NCI-H345 (cell line): ENCODE data around the gene ACTC1.
A peak's percentile ranks its signal among the peaks of the same experiment; 100 is the strongest.

Experiments used
- DNase-seq: peaks from one replicate; lab custom pipeline; 2025; lab: John Stamatoyannopoulos, UW

Gene ACTC1

GRCh38 chr15:34757262-34757661 is 38.1 kb downstream of the ACTC1 start:
- no peak for DNase-seq

GRCh38 chr15:34755419-34755773 is 40.0 kb downstream of the ACTC1 start:
- no peak for DNase-seq

- peak; percentile 44 for DNase-seq
These were observed 40.5 kb downstream of the ACTC1 start, which contains the start of gene GJD2 for GRCh38 chr15:34754674-34755418. TSS of gene GJD2 (minus strand) at chr15:34754998. CDS start at chr15:34754488, 510 bp downstream.

- no peak for DNase-seq
These were observed 41.2 kb downstream of the ACTC1 start for GRCh38 chr15:34754171-34754601.

GRCh38 chr15:34753236-34753894 is 42.0 kb downstream of the ACTC1 start:
- DNase-seq = no peak

GRCh38 chr15:34749691-34750090 is 45.7 kb downstream of the ACTC1 start:
- no peak for DNase-seq
